Adrenal gland (tissue), 12 donors: ENCODE data around the gene DLAT. TPM values are rescaled to one million over a fixed set of nuclear protein-coding genes. Genes with fewer than 3 reads are reported as not detected.
"Not testable (repeated sequence)": the region's sequence is repeated elsewhere in the genome, so short reads cannot be mapped to it uniquely, and the experiment has no call there.

Experiments
- DNase-seq, 7 donors: peaks; one replicate each; pipeline ENCODE4 v3.0.0-alpha.2; 2019 to 2020
- H3K27ac ChIP-seq, 5 donors: fragments of 200-600 bp; sonication (generic) in 4 of 5; 1 replicate in 3 of 5; 2 replicates in 2 of 5; pipeline versions ENCODE4 v1.5.1 to v1.8.0; 2016 to 2020; ENCODE audit warnings: mild to moderate bottlenecking in 1 of 5
- H3K27me3 ChIP-seq: fragments of 200-600 bp; 2 replicates; pipeline ENCODE4 v1.8.0; 2021
- H3K36me3 ChIP-seq, 2 donors: fragments of 200-600 bp; replicated peaks in 1 of 2; 1 replicate in 1 of 2; 2 replicates in 1 of 2; pipeline versions ENCODE4 v1.5.1 to v1.8.0; 2018 to 2022
- H3K4me1 ChIP-seq, 2 donors: fragments of 200-600 bp; replicated peaks in 1 of 2; 1 replicate in 1 of 2; 2 replicates in 1 of 2; pipeline versions ENCODE4 v1.5.1 to v1.8.0; 2018 to 2021
- H3K4me3 ChIP-seq, 4 donors: fragments of 200-600 bp; sonication (generic) in 3 of 4; one replicate each; pipeline ENCODE4 v1.5.1; 2016 to 2018
- H3K9me3 ChIP-seq, 3 donors: fragments of 200-600 bp; sonication (generic) in 1 of 3; replicated peaks in 1 of 3; 1 replicate in 2 of 3; 2 replicates in 1 of 3; pipeline versions ENCODE4 v1.5.1 to v1.8.0; 2016 to 2021
- POLR2A ChIP-seq, 2 donors: fragments of 450-650 bp; IDR thresholded peaks; one replicate each; pipeline ENCODE4 v1.6.1; 2017; ENCODE audit warnings: antibody characterized with exemption in 2 of 2, mild to moderate bottlenecking in 2 of 2, moderate library complexity in 1 of 2
- WGBS, 4 donors: extraction: QIAGEN DNeasy Blood & Tissue Kit in 2 of 4; methylation state at CpG; one replicate each; pipeline versions ENCODE4 v1.1.5 to v1.1.7; 2013 to 2017; 5-methylcytosine and 5-hydroxymethylcytosine counted together
- intact Hi-C, 2 donors: fragments of 100-400 bp; cut with DNase I; formaldehyde crosslinking; loops; one replicate each; pipeline versions ENCODE4 v1.14.1 to v1.15.0; 2022 to 2023
- polyA plus RNA-seq, 3 donors: library from polyadenylated mRNA; stranded (reverse); fragments of 200-250 nt in 2 of 3; fragments of 350-450 nt in 1 of 3; fragmentation: Illumina TruSeq in 1 of 3; extraction: RNeasy Lipid Tissue Mini Kit (QIAGEN cat#74804) in 1 of 3; gene quantifications; one replicate each; pipeline ENCODE4 v1.2.3, GENCODE V29; 2013 to 2014
- total RNA-seq, 9 donors: library from RNA; depleted of rRNA in 4 of 9; stranded (reverse); fragments of >200 nt in 4 of 9; fragments of 120-200 nt in 1 of 9; fragmentation: NEBNext Ultra II Directional in 1 of 9; extraction: Animal tissue kit (Norgen Biotek cat#: 25700) in 1 of 9; gene quantifications; one replicate each; pipeline versions ENCODE4 v1.1.0 to v1.2.4, GENCODE V29; 2013 to 2023
- TF ChIP-seq, protein P1 (sequence below), 6 experiments: fragments of 450-650 bp in 4 of 6; fragments of 200-600 bp in 2 of 6; sonication (generic) in 1 of 6; IDR thresholded peaks; 1 replicate in 5 of 6; 2 replicates in 1 of 6; pipeline versions ENCODE4 v1.5.1 to v1.8.0; 2016 to 2021; ENCODE audit warnings: antibody characterized with exemption in 6 of 6, mild to moderate bottlenecking in 2 of 6, moderate library complexity in 1 of 6
- donor health status: healthy with polysubstance abuse.
- donor health status: Bipolar disorder and iron deficiency.
- donor health status: DM: yes; HTN: yes; CAD: no.
- donor health status: DM: no; HTN: no; CAD: no.
- donor health status: DM: no; HTN: no; CAD: no.
- donor health status: DM: yes; HTN: yes; CAD: no.

Gene DLAT
- total and polyA plus RNA-seq, 12 donors: 7.6 to 95.1 (median 28.6) TPM

DNA sequence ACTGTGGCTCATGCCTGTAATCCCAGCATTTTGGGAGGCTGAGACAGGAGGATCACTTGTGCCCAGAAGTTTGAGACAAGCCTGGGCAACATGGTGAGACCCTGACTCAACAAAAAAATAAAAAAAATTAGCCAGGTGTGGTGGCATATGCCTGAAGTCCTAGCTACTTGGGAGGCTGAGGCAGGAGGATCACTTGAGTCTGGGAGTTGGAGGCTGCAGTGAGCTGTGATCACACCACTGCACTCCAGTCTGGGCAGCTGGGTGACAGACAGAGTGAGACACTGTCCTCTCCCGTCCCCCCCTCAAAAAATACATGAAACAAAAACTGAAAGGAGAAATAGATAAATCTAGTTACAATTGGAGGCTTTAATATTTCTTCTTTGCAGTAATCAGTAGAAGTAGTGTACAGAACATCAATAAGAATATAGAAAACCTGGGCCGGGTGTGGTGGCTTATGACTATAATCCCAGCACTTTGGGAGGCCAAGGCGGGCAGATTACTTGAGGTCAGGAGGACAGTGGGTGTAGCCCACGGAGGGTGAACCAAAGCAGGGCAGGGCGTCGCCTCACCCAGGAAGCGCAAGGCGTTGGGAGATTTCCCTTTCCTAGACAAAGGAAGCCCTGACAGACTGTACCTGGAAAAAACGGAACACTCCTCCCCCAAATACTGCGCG, 19.6 kb upstream of the DLAT start:
- DNase-seq: no peak
- no peaks in the 10 kb centered on the region for H3K27me3 ChIP-seq
- intact Hi-C loops: no loop called here
- peaks cover 0 to 33% of the 10 kb centered on the region in 2 donors for H3K36me3 ChIP-seq
- TF ChIP-seq POLR2A (IDR thresholded peaks at IDR 0.05): no peak
- TF ChIP-seq, protein P1, sequence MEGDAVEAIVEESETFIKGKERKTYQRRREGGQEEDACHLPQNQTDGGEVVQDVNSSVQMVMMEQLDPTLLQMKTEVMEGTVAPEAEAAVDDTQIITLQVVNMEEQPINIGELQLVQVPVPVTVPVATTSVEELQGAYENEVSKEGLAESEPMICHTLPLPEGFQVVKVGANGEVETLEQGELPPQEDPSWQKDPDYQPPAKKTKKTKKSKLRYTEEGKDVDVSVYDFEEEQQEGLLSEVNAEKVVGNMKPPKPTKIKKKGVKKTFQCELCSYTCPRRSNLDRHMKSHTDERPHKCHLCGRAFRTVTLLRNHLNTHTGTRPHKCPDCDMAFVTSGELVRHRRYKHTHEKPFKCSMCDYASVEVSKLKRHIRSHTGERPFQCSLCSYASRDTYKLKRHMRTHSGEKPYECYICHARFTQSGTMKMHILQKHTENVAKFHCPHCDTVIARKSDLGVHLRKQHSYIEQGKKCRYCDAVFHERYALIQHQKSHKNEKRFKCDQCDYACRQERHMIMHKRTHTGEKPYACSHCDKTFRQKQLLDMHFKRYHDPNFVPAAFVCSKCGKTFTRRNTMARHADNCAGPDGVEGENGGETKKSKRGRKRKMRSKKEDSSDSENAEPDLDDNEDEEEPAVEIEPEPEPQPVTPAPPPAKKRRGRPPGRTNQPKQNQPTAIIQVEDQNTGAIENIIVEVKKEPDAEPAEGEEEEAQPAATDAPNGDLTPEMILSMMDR (IDR thresholded peaks at IDR 0.05): no peak
- no peak overlapping the region for H3K27ac ChIP-seq
- H3K4me1 ChIP-seq: no peaks in the 10 kb centered on the region
- H3K9me3 ChIP-seq: no peaks in the 10 kb centered on the region
- H3K4me3 ChIP-seq: no peak overlapping the region
- WGBS, 4 donors: 87 to 95% (median 90%) methylated on average over 11 of the region's 11 CpGs

DNA sequence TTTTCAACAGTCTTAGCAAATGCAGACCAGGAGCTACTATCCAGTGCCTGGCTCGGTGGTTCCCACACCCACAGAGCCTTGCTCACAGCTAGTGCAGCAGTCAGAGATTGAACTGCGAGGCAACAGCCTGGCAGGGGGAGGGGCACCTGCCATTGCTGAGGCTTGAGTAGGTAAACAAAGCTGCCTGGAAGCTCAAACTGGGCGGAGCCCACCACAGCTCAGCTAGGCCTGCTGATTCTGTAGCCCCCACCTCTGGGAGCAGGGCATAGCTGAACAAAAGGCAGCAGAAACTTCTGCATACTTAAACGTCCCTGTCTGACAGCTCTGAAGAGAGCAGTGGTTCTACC, 19.1 kb upstream of the DLAT start:
- H3K27ac ChIP-seq, H3K4me3 ChIP-seq, H3K9me3 ChIP-seq, H3K27me3 ChIP-seq, DNase-seq, intact Hi-C loops, H3K4me1 ChIP-seq: not testable (repeated sequence)
- WGBS, 4 donors: 80 to 94% (median 83%) methylated on average over 3 to 4 of the region's 4 CpGs
- peaks cover 0 to 28% of the 10 kb centered on the region in 2 donors for H3K36me3 ChIP-seq

DNA sequence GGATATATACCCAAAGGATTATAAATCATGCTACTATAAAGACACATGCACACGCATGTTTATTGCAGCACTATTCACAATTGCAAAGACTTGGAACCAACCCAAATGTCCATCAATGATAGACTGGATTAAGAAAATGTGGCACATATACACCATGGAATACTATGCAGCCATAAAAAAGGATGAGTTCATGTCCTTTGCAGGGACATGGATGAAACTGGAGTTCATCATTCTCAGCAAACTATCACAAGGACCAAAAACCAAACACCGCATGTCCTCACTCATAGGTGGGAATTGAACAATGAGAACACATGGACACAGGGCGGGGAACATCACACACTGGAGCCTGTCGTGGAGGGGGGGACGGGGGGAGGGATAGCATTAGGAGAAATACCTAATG, 13.8 kb upstream of the DLAT start:
- intact Hi-C loops, H3K27ac ChIP-seq, H3K4me3 ChIP-seq, H3K27me3 ChIP-seq, H3K36me3 ChIP-seq, H3K9me3 ChIP-seq, H3K4me1 ChIP-seq, DNase-seq: not testable (repeated sequence)
- WGBS, 4 donors: 86 to 96% (median 95%) methylated on average over 5 of the region's 5 CpGs

DNA sequence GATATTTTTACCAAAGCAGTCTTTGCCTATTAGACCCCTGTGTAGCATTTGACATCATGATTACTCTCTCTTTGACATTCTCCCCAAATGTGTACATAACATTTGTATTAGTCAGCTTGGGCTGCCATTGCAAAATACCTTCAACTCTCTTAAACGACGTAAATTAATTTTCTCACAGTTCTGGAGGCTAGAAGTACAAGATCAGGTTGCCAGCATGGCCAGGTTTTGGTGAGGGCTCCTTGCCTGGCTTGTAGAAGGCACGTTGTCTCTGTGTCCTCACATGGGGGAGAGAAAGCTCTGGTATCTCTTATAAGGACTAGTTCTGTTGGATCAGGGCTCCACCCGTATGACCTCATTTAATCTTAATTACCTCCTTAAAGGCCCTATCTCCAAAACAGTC, 12.3 kb upstream of the DLAT start:
- Histone ChIP-seq H3K36me3 (peaks cover 0 to 3% of the 10 kb centered on the region in 2 donors), H3K4me1 (peaks cover 6 to 19% of the 10 kb centered on the region in 2 donors), H3K9me3 (no peaks in the 10 kb centered on the region), H3K4me3 (no peak overlapping the region), H3K27ac (no peak overlapping the region), H3K27me3 (no peaks in the 10 kb centered on the region)
- no peak for DNase-seq
- intact Hi-C loops: no loop called here
- TF ChIP-seq POLR2A (IDR thresholded peaks at IDR 0.05): no peak
- TF ChIP-seq, protein P1 (IDR thresholded peaks at IDR 0.05): no peak
- WGBS, 4 donors: 80 to 94% (median 89%) methylated on average over 4 of the region's 4 CpGs

DNA sequence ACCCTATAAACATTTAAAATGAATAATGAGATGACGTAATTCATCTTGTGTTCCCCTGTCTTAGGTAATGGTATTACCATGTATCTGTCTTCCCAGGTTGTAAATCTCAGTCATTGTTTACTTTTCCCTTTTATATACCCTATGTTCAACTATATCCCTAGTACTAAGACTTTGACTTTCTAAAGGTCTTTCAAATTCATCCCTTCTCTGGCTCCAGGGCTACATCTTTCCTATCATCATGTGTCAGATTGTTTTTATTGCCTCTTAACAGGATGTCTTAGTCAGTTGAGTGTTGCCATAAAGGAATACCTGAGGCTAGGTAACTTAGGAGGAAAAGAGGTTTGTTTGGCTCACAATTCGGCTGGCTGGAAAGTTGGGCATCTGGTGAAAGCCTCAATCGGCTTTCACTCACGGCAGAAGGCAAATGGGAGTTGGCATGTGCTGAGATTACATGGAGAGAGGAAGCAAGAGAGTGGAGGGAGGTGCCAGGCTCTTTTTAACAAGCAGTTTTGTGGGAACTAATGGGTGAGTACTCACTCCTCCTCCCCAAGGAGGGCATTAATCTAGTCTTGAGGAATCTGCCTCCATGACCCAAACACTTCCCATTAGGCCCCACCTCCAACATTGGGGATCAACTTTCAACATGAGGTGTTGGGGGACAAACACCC, 11.6 kb upstream of the DLAT start:
- H3K4me1 ChIP-seq: peaks cover 6 to 20% of the 10 kb centered on the region in 2 donors
- no peaks in the 10 kb centered on the region for H3K27me3 ChIP-seq
- 93 to 98% (median 97%) methylated on average over 4 of the region's 4 CpGs for WGBS, 4 donors
- H3K4me3 ChIP-seq: no peak overlapping the region
- peaks cover 0 to 9% of the 10 kb centered on the region in 2 donors for H3K36me3 ChIP-seq
- intact Hi-C loops: no loop called here
- DNase-seq: no peak
- no peak overlapping the region for H3K27ac ChIP-seq
- TF ChIP-seq, protein P1 (IDR thresholded peaks at IDR 0.05): no peak
- no peak for TF ChIP-seq POLR2A (IDR thresholded peaks at IDR 0.05)
- H3K9me3 ChIP-seq: no peaks in the 10 kb centered on the region
